Activated T-helper 1 cell treated with Interleukin-2 at 50 U/mL for 16 hours (primary cell): Measurements from ENCODE around the gene MTMR4.
"Not testable (repeated sequence)": the region's sequence is repeated elsewhere in the genome, so short reads cannot be mapped to it uniquely, and the experiment has no call there.

ENCODE experiments used
- DNase-seq: peaks from one replicate; pipeline ENCODE4 v3.0.0-alpha.2; 2020; ENCODE audit warnings: low read depth

Gene MTMR4

DNA sequence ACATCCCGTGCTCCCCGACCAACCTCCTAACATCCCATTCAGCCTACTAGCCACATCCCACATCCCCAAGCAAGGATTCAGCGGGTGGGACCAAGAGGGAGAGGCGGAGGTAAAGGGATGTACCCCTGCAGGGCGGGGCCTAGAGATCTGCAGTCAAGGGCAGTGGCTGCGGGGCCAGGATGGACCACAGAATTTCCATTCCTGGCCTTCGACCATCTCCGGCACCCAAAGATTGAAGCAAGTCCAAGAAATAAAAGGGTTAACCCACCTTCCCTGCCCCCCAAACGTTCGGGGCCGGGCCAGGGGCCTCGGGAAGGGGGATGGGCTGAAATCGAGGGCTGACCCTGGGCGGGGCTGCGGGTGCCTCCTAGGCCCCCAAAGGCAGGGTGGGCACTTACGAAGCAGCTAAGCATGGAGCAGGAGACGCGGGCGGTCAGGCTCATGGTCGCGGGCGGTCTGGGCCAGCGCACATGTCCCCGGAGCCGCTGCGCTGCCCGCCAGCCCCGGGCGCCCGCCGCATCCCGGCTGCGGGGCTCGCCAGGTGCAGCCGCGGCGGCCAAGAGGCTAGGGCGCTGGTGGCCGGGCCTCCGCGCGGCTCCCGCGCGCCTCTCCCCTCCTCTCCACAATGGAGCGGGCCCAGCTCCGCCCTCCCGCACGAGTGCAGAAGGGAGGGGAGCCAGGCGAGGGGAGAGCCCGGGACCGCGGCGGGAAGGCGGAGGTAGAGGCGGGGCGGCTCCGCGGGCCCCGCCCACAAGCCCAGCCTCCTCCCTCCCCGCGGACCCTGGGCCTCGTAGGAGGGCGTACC lies at the start of gene MTMR4:
MTMR4 (minus strand) TSS at position 674 of the 805 bp plus-strand sequence; CDS start at position 443, 231 bp downstream.
- DNase-seq, result peak; percentile 67

DNA sequence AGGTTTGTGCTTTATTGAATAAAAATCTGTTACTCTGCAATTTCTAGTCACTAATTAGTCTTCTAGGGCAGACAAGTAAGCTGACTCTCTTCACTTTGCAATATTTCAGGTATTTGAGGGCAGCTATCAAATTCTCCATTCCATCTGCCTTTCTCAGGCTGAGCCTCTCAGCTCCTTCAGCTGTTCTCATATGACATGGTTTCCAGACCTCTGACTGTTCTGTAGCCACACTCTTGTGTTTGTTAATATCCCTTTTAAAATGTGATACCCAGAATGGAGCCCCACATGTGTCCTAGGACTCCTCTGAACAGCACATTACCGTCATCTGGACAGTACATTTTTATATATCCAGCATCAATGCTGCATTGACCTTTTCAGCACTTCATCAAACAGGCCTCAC lies 46.1 kb upstream of the MTMR4 start:
- DNase-seq, result no peak

DNA sequence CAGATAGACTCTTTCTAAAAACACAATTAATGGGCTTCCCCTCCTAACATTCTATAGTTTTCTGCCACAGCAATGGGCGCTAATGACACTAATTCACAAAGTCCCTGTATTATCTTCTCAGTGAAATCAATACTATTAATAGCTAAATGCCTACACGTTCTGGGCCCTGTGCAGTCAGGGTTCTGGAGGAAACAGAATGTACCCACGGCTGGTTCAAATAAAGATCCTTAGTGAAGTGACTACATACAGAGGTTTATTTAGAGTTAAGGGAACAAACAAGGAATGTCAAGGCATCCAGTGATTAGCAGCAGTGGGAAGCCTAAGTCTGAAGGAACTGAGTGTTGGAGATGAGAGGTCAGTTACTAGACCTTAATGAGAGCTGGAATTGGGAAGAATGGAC lies 43.5 kb upstream of the MTMR4 start:
- DNase-seq, result no peak

DNA sequence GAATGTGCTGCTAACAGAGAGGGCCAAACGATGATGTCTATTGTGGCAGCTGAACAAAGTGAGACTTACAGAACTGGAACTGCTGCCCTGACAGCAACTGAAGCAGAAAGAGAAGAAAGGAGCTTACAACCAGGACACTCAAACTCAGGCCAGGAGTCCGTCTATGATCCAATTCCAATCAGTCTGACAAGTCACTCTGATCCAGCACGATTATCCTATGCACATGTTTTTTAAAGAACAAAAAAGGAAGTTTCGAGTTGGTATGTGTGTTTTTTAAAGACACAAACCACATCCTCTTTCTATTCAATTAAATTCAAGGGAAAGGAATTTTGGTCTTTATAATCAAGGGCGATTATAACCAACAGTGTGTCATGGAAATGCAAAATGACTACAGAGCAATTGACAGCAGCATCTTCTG lies 42.4 kb upstream of the MTMR4 start:
- DNase-seq, result no peak

DNA sequence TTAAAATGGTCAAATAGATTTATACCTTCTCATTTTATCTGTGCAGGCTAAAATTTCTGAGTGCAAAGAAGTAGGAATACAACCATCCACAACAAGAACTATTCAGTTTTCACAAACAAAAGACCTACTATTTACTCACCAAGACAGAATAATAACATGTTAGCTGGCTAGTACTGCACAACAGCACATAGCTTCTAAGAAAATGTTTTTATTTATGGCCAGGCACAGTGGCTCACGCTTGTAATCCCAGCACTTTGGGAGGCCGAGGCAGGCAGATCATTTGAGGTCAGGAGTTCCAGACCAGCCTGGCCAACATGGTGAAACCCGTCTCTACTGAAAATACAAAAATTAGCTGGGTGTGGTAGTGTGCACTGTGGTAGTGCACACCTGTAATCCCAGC lies 40.7 kb upstream of the MTMR4 start:
- DNase-seq, result not testable (repeated sequence)

DNA sequence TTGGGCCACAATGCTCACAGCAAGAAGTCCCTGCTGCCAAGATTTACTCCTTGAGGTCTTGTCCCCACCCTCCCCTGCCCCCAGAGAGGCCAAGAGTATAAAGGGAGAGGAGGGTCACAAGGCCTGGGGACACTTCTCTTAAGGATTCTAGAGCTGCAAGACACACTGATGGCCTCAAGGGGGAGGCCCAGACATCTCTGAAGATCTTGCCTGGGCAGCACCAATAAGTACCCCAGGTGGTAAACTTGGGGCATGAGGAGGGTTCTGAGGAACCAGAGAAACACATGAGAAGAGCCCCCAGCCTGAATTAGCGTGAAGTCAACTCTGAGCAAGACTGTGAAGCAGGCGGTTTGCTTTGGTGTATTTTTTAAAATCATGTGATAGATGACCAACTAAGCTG lies 26.8 kb upstream of the MTMR4 start:
- DNase-seq, result no peak

DNA sequence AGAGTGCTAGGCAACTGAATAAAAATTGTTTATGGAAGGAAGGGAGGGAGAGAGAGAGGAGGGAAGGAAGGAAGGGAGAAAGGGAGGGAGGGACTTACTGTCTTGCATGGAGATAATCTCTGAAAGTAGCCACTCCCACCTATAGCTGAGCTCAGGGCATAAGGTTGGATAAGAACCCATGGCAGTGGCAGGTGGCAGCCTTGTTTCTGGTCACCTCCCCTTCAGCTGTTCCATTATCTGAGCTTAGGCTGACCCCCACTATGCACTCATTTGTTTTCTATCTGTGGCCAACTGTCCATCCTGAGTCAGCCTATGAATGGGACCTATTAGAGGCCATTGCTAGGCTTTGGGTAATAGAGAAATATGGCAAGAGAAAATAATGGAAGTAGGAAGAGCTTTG lies 25.3 kb upstream of the MTMR4 start:
- DNase-seq, result no peak

DNA sequence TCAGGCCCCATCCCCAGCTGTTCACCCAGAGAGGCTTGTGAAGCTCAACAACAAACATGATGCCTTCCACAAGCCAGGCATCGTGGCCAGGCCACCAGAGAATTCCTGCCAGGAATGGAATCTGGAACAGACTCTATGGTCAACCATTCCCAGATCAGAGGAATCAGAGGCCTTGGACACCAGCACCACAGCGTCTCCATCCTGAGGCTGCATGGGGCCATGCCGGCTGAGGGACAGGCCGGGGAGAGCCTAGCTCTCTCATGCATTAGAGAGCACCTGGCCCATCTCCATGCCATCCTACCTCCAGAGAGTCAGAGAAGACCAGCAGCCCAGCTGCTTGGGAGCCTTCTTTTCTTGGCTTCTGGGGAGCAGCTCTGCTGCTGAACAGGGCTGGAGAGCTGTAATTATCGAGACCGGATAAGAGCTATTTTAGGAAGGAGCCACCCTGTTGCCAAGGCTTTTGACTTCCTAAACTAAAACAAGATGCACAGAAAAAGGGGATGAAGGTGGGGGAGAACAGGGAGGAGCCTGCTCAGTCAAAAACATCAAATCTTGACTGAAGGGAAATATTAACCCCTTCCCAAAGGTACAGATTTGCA lies 24.5 kb upstream of the MTMR4 start:
- no peak for DNase-seq

DNA sequence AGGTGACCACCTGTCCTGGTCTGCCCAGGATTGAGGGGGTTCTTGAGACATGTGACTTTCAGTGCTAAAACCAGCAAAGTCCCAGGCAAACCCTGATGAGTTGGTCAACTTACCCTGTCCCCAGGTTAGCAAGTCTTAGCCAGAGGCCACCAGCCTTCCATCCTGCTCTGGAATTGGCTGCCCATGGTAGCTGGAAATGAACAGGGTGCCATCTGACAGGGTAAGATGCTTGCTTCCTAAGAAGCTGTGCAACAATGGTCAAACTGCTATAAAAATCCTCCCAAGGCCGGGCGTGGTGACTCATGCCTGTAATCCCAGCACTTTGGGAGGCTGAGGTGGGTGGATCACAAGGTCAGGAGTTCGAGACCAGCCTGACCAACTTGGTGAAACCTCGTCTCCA lies 22.8 kb upstream of the MTMR4 start:
- no peak for DNase-seq

DNA sequence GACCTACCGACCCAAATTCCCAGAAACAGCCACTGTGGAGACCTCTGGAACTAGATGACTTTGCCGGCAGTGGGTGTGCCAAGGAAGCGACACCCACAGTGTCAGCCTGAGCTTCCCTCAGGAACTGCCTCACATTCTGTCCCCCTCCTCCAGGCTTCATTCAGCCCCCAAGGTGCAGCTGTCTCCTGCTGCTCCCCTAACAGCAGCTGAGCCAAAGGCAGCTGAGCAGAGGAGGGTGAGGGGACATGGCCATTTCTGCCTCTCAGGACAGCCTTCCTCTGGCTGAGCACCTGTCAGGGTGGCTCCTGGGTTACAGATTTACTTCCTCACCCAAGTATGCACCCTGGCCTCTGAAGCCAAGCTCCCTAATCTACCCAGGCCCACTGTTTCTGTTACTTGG lies 22.1 kb upstream of the MTMR4 start:
- DNase-seq, result no peak

DNA sequence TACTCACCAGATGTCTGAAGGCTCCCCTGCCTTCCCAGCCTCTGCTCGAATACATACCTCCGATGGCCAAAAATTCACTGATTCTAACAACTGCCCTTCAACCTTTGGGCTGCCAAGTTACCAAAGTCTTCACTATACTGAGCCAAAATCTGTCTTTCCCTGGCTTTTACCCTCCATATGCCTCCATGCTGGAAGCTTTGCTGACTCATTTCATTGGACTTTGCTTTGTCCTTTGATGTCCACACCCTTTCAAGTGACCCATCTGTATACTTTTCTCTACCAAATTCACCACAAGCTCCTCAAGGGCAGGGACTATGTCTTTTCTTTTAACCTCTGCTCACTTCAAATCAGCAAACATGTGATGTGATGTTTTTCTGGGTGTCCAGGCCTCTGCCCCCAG lies 21.0 kb upstream of the MTMR4 start:
- no peak for DNase-seq

DNA sequence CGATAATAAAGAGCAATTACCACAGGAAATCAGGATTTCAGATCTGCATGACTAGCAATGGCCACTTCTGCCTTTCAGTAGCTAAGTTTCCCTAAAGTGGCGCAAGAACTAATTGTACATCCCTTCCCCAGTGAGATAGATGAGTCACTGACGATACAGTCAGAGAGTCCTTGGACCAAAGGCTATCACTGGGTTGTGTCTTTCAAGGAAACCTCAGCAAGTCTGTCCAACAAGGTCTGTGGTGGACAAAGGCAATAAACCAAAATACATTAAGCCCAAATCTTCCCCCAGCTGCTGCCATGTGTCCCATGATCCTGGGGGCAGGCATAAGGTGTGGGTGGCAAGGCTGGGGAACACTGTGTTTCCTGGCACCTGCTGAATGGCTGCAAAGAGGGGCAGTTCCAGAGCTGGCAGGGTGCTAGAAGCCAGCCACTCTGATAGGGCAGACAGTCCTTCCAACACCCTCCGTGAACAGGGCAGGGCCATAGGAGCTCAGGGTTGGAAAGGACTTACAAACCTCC lies 20.5 kb upstream of the MTMR4 start:
- DNase-seq, result no peak

DNA sequence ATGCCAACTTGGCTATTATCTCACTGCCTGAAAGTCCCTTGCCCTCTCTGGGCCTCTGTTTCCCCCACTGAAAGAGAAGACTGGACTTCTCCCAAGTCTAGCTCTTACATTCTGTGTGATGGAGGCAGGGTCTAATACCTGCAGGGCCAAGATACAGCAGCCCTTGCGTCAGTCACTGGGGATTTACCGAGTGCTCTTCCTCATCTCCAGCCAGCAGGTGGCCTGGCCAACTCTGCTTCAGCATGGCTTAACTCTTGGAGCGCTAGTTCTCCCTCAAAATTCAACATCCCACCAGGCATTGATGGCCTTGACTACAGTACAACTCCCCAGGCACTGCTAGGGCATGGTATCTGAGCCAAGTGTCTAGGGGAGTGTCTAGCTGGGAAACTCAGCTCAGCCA lies 19.9 kb upstream of the MTMR4 start:
- no peak for DNase-seq

DNA sequence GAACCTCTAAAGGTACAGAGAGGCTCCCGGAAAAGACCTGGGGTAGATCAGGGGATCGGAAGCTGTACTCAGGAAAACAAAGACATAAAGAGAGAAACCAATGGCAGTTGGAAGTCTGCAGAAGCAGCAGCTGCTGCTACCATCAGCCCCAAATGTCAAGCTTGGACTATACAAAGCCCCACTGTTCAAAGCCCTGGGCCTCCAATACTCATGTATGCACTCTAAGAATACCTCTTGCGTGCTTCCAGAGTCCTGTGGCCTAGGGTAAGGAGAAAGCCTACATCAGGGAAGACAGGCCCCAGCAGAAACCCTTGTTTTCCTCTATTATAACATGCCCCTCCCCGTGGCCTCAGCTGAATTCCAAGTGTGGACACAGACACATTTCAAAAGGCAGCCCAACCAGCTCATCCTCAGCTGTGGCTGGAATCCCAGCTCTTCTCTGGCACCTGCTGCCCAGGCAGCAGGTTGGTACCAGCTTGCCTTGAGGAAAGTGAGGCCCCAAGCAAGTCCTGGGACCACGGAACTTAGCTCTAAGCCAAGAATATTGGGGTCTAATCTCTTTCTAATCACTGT lies 19.3 kb upstream of the MTMR4 start:
- no peak for DNase-seq

DNA sequence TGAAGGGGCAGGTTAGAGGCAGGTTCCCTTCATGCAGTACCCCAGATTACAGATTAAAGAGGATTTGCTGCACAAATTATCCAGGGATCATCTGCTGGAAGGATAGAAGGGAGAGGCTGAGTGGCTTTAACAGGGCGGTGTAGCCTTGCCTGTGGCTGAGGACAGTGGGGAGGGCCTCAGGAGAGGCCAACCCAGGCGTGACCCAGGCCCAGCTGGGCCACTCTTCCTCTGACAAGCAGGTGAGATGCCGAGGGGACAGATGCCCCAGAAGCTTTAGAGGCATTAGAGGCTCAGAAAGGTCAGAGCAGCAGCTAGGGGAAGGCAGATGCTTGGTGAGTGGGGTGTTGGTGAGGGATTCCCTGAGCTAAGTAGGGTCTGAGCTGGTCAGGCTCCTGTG lies 18.1 kb upstream of the MTMR4 start:
- DNase-seq, result no peak

DNA sequence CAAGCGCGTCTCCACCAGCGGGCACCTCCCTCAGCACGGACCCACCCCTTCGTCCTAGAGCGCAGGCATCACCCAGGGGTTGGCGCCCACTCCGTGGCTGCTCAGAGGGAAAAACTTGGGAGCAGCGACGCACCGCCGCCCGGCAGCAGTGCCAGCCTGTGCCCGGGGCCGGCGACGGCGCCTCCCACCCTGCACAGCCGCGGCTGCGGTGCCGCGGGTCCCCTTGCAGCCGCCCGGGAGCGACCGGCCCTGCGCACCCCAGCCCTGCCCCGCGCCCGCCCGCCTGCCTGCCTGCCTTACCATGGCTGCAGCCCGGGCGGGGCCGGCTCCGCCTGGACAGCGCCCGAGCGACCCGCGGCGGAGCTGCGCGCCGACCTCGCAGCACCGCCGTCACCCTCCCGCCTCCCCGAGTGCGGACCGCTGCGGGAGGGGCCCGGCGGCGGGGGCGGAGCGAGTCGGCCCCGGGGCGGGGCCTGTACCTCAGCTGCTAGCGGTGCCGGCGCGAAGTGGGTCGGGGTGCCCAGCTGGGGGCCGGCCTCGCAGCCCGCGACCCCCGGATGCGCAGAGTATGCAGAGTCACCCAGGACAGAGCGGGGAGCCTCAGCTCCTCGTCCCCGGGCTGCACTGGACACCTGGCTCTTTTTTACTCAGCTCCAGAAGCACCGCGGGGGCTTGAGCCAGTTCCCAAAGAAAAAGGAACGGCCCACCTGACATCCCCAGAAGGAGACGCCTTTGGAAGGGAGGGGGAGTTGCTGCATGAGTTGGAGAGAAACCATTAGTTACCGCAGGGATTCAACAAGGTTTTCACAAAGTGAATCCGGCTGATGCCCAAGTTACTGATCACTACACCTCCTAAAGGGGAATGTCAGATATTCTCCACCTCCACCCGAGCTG lies 17.5 kb upstream of the MTMR4 start:
- DNase-seq, result peak; percentile 59

DNA sequence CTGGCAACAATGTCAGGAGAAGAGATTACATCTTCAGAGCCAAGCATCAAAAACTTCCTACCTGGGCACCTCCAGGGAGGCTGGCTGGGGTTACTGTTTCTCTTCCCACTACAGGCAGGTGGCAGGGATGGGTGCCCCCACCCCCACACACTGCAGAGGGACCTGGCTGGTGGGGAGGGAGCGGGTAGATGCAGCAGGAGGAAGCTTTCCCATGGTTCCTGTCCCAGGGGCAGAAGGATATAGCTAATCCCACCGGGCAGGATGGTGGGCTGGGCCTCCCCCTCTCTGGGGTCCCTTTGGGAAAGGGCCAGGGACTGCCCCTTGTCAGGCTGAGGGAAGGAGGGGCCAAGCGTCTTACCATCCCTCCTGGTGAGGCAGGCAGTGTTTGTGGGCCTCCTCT lies 16.7 kb upstream of the MTMR4 start:
- DNase-seq, result no peak

DNA sequence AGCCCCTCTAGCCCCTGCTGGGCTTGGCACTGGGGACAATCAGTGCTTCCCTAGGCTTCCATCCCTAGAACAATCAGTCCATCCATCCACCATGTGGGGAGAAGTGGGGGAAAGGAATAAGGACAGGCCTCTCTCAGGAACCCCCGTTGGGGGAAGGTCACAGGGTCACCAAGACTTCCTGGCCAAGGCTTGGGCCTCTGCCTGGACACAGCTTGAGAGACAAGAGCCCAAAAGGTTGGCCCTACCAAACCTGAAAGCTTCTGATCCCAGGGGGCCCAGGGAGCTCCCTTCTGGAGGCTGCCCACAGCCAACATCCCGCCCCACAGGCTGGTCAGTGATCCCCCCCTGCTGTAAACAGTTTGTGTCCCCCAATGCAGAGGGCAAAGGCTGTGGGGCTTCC lies 16.2 kb upstream of the MTMR4 start:
- no peak for DNase-seq

DNA sequence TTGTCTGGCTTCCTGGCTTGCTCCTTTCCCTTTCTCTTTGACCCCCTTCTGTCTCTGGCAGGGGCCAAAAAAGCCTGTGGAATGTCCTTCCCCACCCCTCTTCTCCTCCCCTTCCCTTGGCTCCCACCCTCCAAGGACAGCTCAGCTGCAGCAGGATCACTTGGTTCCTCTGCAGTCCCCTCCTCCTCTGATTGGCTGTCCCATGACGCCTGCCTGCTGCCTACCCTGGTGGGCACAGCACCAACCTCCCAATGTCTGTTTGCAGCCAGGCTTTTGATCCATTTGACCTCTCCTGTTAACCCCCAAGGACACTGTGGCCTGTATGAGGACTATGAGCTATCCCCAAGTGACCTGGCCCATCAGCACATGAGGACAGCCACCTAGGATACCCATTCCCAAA lies 14.8 kb upstream of the MTMR4 start:
- DNase-seq, result no peak

DNA sequence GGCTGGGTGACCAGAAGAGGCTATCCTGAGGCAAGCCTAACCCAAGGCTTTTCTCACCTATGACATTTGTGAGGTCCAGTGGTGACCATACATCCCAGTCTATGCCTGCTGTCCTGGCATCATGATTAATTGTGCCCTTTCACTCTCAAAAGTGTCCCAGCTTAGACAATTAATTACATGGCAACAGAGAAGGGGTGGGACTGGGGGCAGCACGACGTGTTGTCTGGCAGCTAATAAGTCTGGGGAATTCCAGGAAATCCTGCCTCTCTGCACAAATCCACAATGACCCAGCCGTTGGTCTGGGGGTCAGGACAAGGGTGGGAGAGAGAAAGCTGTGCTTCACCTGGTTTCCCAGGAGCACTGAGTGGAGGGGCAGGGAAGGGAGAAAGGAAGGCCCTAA lies 14.0 kb upstream of the MTMR4 start:
- no peak for DNase-seq

DNA sequence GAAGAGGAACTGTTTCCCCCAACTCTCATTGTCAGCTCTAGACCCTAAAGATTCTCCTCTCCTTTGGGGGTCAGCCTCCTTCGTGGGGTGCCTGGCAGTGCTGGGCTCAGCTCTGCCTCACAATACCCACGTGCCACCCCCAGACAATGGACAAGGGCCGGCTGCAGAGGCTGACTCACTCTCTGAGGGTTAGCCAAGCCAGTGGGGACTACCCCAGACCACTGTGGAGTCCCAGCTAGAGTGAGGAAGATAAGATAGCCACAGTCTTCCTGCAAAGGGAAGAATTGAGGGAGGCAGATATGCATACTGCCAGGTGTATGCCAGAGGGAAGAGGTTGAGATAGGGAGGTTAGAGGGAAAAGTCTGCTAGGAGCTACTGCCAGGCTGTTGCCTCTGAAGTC lies 13.5 kb upstream of the MTMR4 start:
- DNase-seq, result no peak

DNA sequence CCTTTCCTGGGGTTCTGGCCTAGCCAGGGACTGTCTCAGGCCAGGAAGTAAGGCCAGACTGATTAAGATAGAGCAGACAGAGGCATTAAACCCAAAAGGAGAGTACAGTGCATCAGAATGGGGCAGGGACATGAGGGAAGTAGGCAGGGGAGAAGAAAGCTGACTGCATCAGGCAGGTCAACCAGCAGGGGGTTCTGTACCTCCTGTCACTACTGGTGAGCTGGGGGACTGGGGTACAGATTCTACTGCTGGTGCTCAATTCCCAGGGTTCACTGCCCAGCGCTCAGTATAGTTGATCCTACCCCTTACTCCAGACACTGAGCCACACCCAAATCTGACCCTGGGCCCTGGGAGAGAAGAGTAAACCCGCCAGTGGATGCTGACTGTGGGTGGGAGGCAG lies 12.9 kb upstream of the MTMR4 start:
- no peak for DNase-seq
